Stimulated activated CD4-positive, alpha-beta T cell treated with anti-CD3 and anti-CD28 coated beads, TNF-alpha, amount 100 ng/mL, for 4 hours (primary cell): ENCODE measurements around the gene CLPTM1L.
"Not testable (repeated sequence)": the region's sequence is repeated elsewhere in the genome, so short reads cannot be mapped to it uniquely, and the experiment has no call there.

Source experiments
- DNase-seq, 3 experiments: peaks; one replicate each; pipeline ENCODE4 v3.0.0-alpha.2; 2020; ENCODE audit warnings: low read depth in 3 of 3

The CLPTM1L gene

GRCh38 chr5:1339818-1340210 lies 5.1 kb downstream of the CLPTM1L start:
- DNase-seq: not testable (repeated sequence)

- DNase-seq: not testable (repeated sequence)
Measured at GRCh38 chr5:1339139-1339817, 5.6 kb downstream of the CLPTM1L start.

- no peak for DNase-seq
Measured at GRCh38 chr5:1338506-1339070, 6.3 kb downstream of the CLPTM1L start.

GRCh38 chr5:1338196-1338490 lies 6.8 kb downstream of the CLPTM1L start:
- no peak for DNase-seq

- DNase-seq: no peak
Measured at GRCh38 chr5:1337489-1338195, 7.3 kb downstream of the CLPTM1L start.

- DNase-seq: no peak
Measured at GRCh38 chr5:1336749-1337488, 8.0 kb downstream of the CLPTM1L start.

- no peak for DNase-seq
Measured at GRCh38 chr5:1336106-1336561, 8.8 kb downstream of the CLPTM1L start.

- DNase-seq: no peak
Measured at GRCh38 chr5:1335540-1336095, 9.3 kb downstream of the CLPTM1L start.

GRCh38 chr5:1334831-1335539 lies 9.9 kb downstream of the CLPTM1L start:
- DNase-seq: no peak

- no peak for DNase-seq
Measured at GRCh38 chr5:1333986-1334385, 10.9 kb downstream of the CLPTM1L start.

GRCh38 chr5:1333286-1333685 lies 11.6 kb downstream of the CLPTM1L start:
- not testable (repeated sequence) for DNase-seq

GRCh38 chr5:1332461-1333001 lies 12.4 kb downstream of the CLPTM1L start:
- no peak for DNase-seq

- no peak for DNase-seq
Measured at GRCh38 chr5:1331861-1332405, 13.0 kb downstream of the CLPTM1L start.

GRCh38 chr5:1330847-1331831 lies 13.8 kb downstream of the CLPTM1L start:
- no peak for DNase-seq

- no peak for DNase-seq
Measured at GRCh38 chr5:1330146-1330846, 14.6 kb downstream of the CLPTM1L start.

- no peak for DNase-seq
Measured at GRCh38 chr5:1329111-1329579, 15.8 kb downstream of the CLPTM1L start.

GRCh38 chr5:1328237-1329110 lies 16.4 kb downstream of the CLPTM1L start:
- DNase-seq: not testable (repeated sequence)
